Neutrophil (primary cell): Measurements from ENCODE around the gene PFDN1.

Experiments
- H3K27ac ChIP-seq: fragments of 200-600 bp; sonication (generic); 2 replicates; pipeline ENCODE4 v1.5.1; 2016; ENCODE audit warnings: mild to moderate bottlenecking, moderate library complexity
- H3K27me3 ChIP-seq: fragments of 200-600 bp; sonication (generic); 2 replicates; pipeline ENCODE4 v1.6.0; 2016; ENCODE audit warnings: mild to moderate bottlenecking
- H3K36me3 ChIP-seq: fragments of 200-600 bp; sonication (generic); 2 replicates; pipeline ENCODE4 v1.5.1; 2017
- H3K4me1 ChIP-seq, 2 experiments: fragments of 200-600 bp in 1 of 2; sonication (generic) in 1 of 2; 1 replicate in 1 of 2; 2 replicates in 1 of 2; pipeline versions ENCODE4 v1.5.1 to v1.6.1; 2013 to 2016; ENCODE audit warnings: low read depth in 1 of 2, low read length in 1 of 2, mild to moderate bottlenecking in 1 of 2, moderate library complexity in 1 of 2; ENCODE audit not compliant: control insufficient read depth in 1 of 2, insufficient read depth in 1 of 2
- H3K4me3 ChIP-seq, 2 experiments: fragments of 200-600 bp in 1 of 2; sonication (generic) in 1 of 2; 1 replicate in 1 of 2; 2 replicates in 1 of 2; pipeline ENCODE4 v1.5.1; 2013 to 2016; ENCODE audit warnings: low read depth in 1 of 2, low read length in 1 of 2, mild to moderate bottlenecking in 1 of 2, moderate library complexity in 1 of 2
- H3K9me3 ChIP-seq: fragments of 200-600 bp; sonication (generic); 2 replicates; pipeline ENCODE4 v1.5.1; 2016
- CTCF ChIP-seq: fragments of 200-600 bp; sonication (generic); IDR thresholded peaks from 2 replicates; pipeline ENCODE4 v1.5.1; 2016; ENCODE audit warnings: antibody characterized with exemption

The PFDN1 gene

GRCh38 chr5:140342287-140342686 lies 39.4 kb upstream of the PFDN1 start:
- no peak for TF ChIP-seq CTCF
- Histone ChIP-seq H3K9me3 (no peaks in the 10 kb centered on the region), H3K27ac (peak overlapping the region; percentile 84), H3K27me3 (peaks cover 16% of the 10 kb centered on the region), H3K4me3 (peak overlapping the region; percentile 12 to 30), H3K36me3 (no peaks in the 10 kb centered on the region), H3K4me1 (peaks cover 75 to 84% of the 10 kb centered on the region in 2 experiments)

GRCh38 chr5:140341591-140341990 lies 38.7 kb upstream of the PFDN1 start:
- TF ChIP-seq CTCF, result no peak
- Histone ChIP-seq H3K9me3 (no peaks in the 10 kb centered on the region), H3K4me1 (peaks cover 68 to 77% of the 10 kb centered on the region in 2 experiments), H3K36me3 (no peaks in the 10 kb centered on the region), H3K27me3 (peaks cover 16% of the 10 kb centered on the region), H3K27ac (peak overlapping the region; percentile 84), H3K4me3 (peak overlapping the region in 1 of 2 experiments; percentile 30)

- no peaks in the 10 kb centered on the region for H3K36me3 ChIP-seq
These were observed 37.8 kb upstream of the PFDN1 start for GRCh38 chr5:140340605-140341121.

GRCh38 chr5:140339636-140340035 lies 36.7 kb upstream of the PFDN1 start:
- no peak overlapping the region for H3K27ac ChIP-seq
- peaks cover 2% of the 10 kb centered on the region for H3K27me3 ChIP-seq
- H3K36me3 ChIP-seq, result no peaks in the 10 kb centered on the region
- no peak for TF ChIP-seq CTCF
- H3K4me3 ChIP-seq, result no peak overlapping the region
- peaks cover 54 to 63% of the 10 kb centered on the region in 2 experiments for H3K4me1 ChIP-seq
- H3K9me3 ChIP-seq, result no peaks in the 10 kb centered on the region

More at GRCh38 chr5:140340605-140341121, 37.8 kb upstream of the PFDN1 start:
- Histone ChIP-seq H3K4me1 (peaks cover 60 to 73% of the 10 kb centered on the region in 2 experiments), H3K27ac (peak overlapping the region; percentile 84), H3K4me3 (peak overlapping the region in 1 of 2 experiments; percentile 30), H3K27me3 (peaks cover 12% of the 10 kb centered on the region), H3K9me3 (no peaks in the 10 kb centered on the region)
- no peak for TF ChIP-seq CTCF

GRCh38 chr5:140338908-140339307 lies 36.0 kb upstream of the PFDN1 start:
- no peak overlapping the region for H3K4me3 ChIP-seq
- no peak overlapping the region for H3K27ac ChIP-seq
- no peak for TF ChIP-seq CTCF
- no peaks in the 10 kb centered on the region for H3K9me3 ChIP-seq
- peaks cover 48 to 56% of the 10 kb centered on the region in 2 experiments for H3K4me1 ChIP-seq
- no peaks in the 10 kb centered on the region for H3K36me3 ChIP-seq
- H3K27me3 ChIP-seq, result no peaks in the 10 kb centered on the region
